ENCODE data around the gene RAB34. TPM values are rescaled to one million over a fixed set of nuclear protein-coding genes. Genes with fewer than 3 reads are reported as not detected.
A peak's percentile ranks its signal among the peaks of the same experiment; 100 is the strongest.

The RAB34 gene
- polyA plus RNA-seq, 2 of the 4 experiments (the other 2 are of a cell fraction): 211 to 288 TPM

- CTCF ChIA-PET: interaction anchor here (0.6 to 22.6 kb wide), 24 partner anchors 11 to 404 kb away, joined by 3 to 977 read pairs (median 6); partner anchors contain the start of genes DHRS13, FLOT2, NEK8 and RPL23A
- no peak for FAIRE-seq
- no peak for ATAC-seq
- no peak for DNase-seq (ENCODE audit: low read depth in 1 of 2, low spot score in 1 of 2)
- Histone ChIP-seq H3K4me1 (peaks cover 37% of the 10 kb centered on the region), H3K27ac (no peak overlapping the region), H3K4me2 (no peak overlapping the region), H3K4me3 (no peak overlapping the region), H3K9me3 (no peaks in the 10 kb centered on the region)
- WGBS (ENCODE audit: missing lambda C conversion rate): 93% methylated on average over 10 of the region's 10 CpGs
- POLR2A ChIA-PET: interaction anchor here (0.8 to 12.2 kb wide), 3 partner anchors 9 to 41 kb away, joined by 3 to 369 read pairs (median 3); partner anchors contain the start of genes NEK8, TLCD1 and TRAF4
- TF ChIP-seq EHMT2 (IDR thresholded peaks at IDR 0.05; ENCODE audit: low read depth): no peak
- no peak for TF ChIP-seq JUN (IDR thresholded peaks at IDR 0.05)
- no peak for TF ChIP-seq JUNB (IDR thresholded peaks at IDR 0.05)
- TF ChIP-seq FOSB (CRISPR knock-in tag; IDR thresholded peaks at IDR 0.05): peak; percentile 15; the same call in 1 of the 2 replicates
- TF ChIP-seq HES2 (IDR thresholded peaks at IDR 0.05): no peak
- TF ChIP-seq POLR2A (IDR thresholded peaks at IDR 0.05; ENCODE audit: low read length): no peak
- TF ChIP-seq MAZ (IDR thresholded peaks at IDR 0.05; ENCODE audit: borderline replicate concordance, low read depth, low read length): no peak
- TF ChIP-seq ATOH8 (CRISPR knock-in tag; IDR thresholded peaks at IDR 0.05; ENCODE audit: low read depth): no peak
- no peak for TF ChIP-seq EHF (CRISPR knock-in tag; IDR thresholded peaks at IDR 0.05)
- no peak for TF ChIP-seq BHLHE40 (IDR thresholded peaks at IDR 0.05; ENCODE audit: low read depth, low read length)
- TF ChIP-seq POLR2AphosphoS2 (conservative IDR thresholded peaks at IDR 0.05; ENCODE audit: low read length): peak; percentile 84
- no peak for TF ChIP-seq NFE2L2 (conservative IDR thresholded peaks at IDR 0.05; ENCODE audit: low read length)
- no peak for TF ChIP-seq HEYL (CRISPR knock-in tag; IDR thresholded peaks at IDR 0.05)
- TF ChIP-seq, protein P1, sequence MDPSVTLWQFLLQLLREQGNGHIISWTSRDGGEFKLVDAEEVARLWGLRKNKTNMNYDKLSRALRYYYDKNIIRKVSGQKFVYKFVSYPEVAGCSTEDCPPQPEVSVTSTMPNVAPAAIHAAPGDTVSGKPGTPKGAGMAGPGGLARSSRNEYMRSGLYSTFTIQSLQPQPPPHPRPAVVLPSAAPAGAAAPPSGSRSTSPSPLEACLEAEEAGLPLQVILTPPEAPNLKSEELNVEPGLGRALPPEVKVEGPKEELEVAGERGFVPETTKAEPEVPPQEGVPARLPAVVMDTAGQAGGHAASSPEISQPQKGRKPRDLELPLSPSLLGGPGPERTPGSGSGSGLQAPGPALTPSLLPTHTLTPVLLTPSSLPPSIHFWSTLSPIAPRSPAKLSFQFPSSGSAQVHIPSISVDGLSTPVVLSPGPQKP (IDR thresholded peaks at IDR 0.05; ENCODE audit: low read depth, low read length): no peak
- no peak for TF ChIP-seq ZFP36 (IDR thresholded peaks at IDR 0.05; ENCODE audit: borderline replicate concordance, partially characterized antibody)
- TF ChIP-seq NPAS2 (CRISPR knock-in tag; IDR thresholded peaks at IDR 0.05; ENCODE audit: borderline replicate concordance): no peak
- TF ChIP-seq PHF8 (IDR thresholded peaks at IDR 0.05; ENCODE audit: borderline replicate concordance, low read depth): no peak
Observed at GRCh38 chr17:28751600-28752366, 34.1 kb upstream of the RAB34 start.

DNA sequence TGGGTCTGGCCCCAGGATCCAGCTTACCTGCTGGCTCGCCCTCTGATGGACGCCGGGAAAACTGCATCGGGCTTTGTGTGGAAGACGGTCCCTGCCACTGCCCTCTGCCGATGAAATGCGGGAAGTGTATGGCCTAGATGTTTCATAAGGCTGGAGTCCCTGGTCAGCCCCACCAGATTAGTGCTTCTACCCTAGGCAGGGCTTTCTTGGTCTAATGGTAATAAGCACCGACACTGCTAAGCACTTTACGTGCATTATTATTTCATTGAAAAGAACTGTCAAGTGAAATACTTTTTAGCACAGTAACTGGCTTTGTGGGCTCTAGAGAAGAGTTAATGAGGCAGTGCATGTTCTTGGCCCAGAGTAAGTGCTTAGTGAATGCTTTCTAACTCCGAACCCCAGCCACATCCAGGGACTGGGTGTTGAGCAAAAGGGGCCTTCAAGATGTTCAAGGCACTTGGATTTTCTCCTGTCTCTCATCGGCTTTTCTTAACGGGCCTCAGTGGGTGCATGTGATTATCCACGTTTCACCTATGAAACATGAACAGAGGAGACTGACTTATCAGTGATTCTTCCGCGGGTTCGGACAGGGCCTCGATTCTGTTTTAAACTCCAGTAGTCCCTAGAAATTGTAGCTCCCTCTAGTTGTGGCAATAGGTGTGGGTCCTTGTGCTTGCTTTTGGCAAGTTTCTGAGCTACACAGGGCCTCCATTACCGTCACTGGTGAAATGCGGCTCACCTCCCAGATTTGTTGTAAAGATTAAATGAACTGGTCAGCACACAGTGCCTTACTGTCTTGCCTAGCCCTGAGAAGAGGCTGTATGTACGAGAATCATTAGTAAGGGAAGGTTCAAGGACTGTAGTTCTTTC is 32.7 kb upstream of the RAB34 start:
- Histone ChIP-seq H3K4me2 (peak overlapping the region; percentile 20; the same call in 2 of the 3 replicates), H3K27ac (peak overlapping the region in 1 of 2 experiments; percentile 10; a peak in 1 of 6 replicates), H3K4me1 (peaks cover 50% of the 10 kb centered on the region), H3K9me3 (no peaks in the 10 kb centered on the region), H3K4me3 (no peak overlapping the region)
- ChIA-PET POLR2A (interaction anchor here (0.6 to 12.2 kb wide), 5 partner anchors 24 to 200 kb away, joined by 3 to 369 read pairs (median 5); partner anchors contain the start of genes NEK8 and TLCD1), CTCF (interaction anchor here (0.6 to 22.6 kb wide), 60 partner anchors 8 to 208 kb away, joined by 3 to 977 read pairs (median 4); partner anchors contain the start of genes DHRS13, FLOT2, NEK8 and PROCA1)
- peak; percentile 57 to 72 for ATAC-seq
- WGBS (ENCODE audit: missing lambda C conversion rate): 39% methylated on average over 20 of the region's 20 CpGs
- DNase-seq (ENCODE audit: low read depth in 1 of 2, low spot score in 1 of 2): peak; percentile 82 to 96
- no peak for FAIRE-seq
- TF ChIP-seq RARB (CRISPR knock-in tag; IDR thresholded peaks at IDR 0.05) (no peak), MAX (IDR thresholded peaks at IDR 0.05) (peak; percentile 56; the same call in 1 of the 2 replicates), FOSB (CRISPR knock-in tag; IDR thresholded peaks at IDR 0.05) (0 out of 2 replicates have a peak, but pooled peaks have one; percentile 3), POLR2AphosphoS2 (conservative IDR thresholded peaks at IDR 0.05; ENCODE audit: low read length) (peak; percentile 89; the same call in 1 of the 2 replicates), CEBPB (IDR thresholded peaks at IDR 0.05) (peak in 1 of 2 experiments; percentile 3; a peak in 1 of 4 replicates), EHF (CRISPR knock-in tag; IDR thresholded peaks at IDR 0.05) (no peak), NR3C1 (IDR thresholded peaks at IDR 0.05) (no peak), ZNF302 (CRISPR knock-in tag; IDR thresholded peaks at IDR 0.05) (no peak), TP53 (CRISPR knock-in tag; IDR thresholded peaks at IDR 0.05) (no peak), SMC3 (IDR thresholded peaks at IDR 0.05) (peak; percentile 98), RAD21 (conservative IDR thresholded peaks at IDR 0.05 in 1 of 2, IDR thresholded peaks at IDR 0.05 in 1 of 2) (peak; percentile 87 to 88), HDAC2 (IDR thresholded peaks at IDR 0.05) (no peak)
- TF ChIP-seq, protein P2, sequence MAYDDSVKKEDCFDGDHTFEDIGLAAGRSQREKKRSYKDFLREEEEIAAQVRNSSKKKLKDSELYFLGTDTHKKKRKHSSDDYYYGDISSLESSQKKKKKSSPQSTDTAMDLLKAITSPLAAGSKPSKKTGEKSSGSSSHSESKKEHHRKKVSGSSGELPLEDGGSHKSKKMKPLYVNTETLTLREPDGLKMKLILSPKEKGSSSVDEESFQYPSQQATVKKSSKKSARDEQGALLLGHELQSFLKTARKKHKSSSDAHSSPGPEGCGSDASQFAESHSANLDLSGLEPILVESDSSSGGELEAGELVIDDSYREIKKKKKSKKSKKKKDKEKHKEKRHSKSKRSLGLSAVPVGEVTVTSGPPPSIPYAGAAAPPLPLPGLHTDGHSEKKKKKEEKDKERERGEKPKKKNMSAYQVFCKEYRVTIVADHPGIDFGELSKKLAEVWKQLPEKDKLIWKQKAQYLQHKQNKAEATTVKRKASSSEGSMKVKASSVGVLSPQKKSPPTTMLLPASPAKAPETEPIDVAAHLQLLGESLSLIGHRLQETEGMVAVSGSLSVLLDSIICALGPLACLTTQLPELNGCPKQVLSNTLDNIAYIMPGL (CRISPR knock-in tag; IDR thresholded peaks at IDR 0.05; ENCODE audit: borderline replicate concordance): no peak
- TF ChIP-seq, protein P3, sequence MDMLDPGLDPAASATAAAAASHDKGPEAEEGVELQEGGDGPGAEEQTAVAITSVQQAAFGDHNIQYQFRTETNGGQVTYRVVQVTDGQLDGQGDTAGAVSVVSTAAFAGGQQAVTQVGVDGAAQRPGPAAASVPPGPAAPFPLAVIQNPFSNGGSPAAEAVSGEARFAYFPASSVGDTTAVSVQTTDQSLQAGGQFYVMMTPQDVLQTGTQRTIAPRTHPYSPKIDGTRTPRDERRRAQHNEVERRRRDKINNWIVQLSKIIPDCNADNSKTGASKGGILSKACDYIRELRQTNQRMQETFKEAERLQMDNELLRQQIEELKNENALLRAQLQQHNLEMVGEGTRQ (IDR thresholded peaks at IDR 0.05): no peak
- TF ChIP-seq, protein P4, sequence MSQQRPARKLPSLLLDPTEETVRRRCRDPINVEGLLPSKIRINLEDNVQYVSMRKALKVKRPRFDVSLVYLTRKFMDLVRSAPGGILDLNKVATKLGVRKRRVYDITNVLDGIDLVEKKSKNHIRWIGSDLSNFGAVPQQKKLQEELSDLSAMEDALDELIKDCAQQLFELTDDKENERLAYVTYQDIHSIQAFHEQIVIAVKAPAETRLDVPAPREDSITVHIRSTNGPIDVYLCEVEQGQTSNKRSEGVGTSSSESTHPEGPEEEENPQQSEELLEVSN (IDR thresholded peaks at IDR 0.05; ENCODE audit: borderline replicate concordance, low read depth): no peak

Data from A549 (cell line).